ENCODE data around the gene PCNX2.

- TF ChIP-seq JUND (IDR thresholded peaks at IDR 0.05) = no peak
- TF ChIP-seq ELF1 (IDR thresholded peaks at IDR 0.05; ENCODE audit: borderline replicate concordance, low read depth) = no peak
- no peak for TF ChIP-seq SP1 (IDR thresholded peaks at IDR 0.05; ENCODE audit: low read depth)
- TF ChIP-seq CTCF (IDR thresholded peaks at IDR 0.05 in 2 of 3, conservative IDR thresholded peaks at IDR 0.05 in 1 of 3; ENCODE audit: borderline replicate concordance in 1 of 3, insufficient read depth in 1 of 3, low read depth in 2 of 3, low read length in 2 of 3) = no peak
- no peak for TF ChIP-seq ZBTB33 (IDR thresholded peaks at IDR 0.05; ENCODE audit: extremely low read depth, insufficient replicate concordance, low read length)
- TF ChIP-seq MAX (IDR thresholded peaks at IDR 0.05) = no peak
- no peak for TF ChIP-seq POLR2A (IDR thresholded peaks at IDR 0.05; ENCODE audit: borderline replicate concordance, extremely low read depth, insufficient read depth, insufficient read length)
- TF ChIP-seq TCF7L2 (IDR thresholded peaks at IDR 0.05; ENCODE audit: borderline replicate concordance, extremely low read depth, insufficient read depth, insufficient read length) = no peak
- no peak for TF ChIP-seq EZH2phosphoT487 (IDR thresholded peaks at IDR 0.05; ENCODE audit: borderline replicate concordance)
- TF ChIP-seq FOSL1 (IDR thresholded peaks at IDR 0.05; ENCODE audit: low read depth) = no peak
- no peak for TF ChIP-seq POLR2AphosphoS5 (IDR thresholded peaks at IDR 0.05; ENCODE audit: low read depth, low read length)
- TF ChIP-seq CBX3 (IDR thresholded peaks at IDR 0.05; ENCODE audit: low read depth) = no peak
- TF ChIP-seq RAD21 (IDR thresholded peaks at IDR 0.05; ENCODE audit: low read depth) = no peak
Observed at GRCh38 chr1:233005703-233006102, 289.8 kb downstream of the PCNX2 start.

All from HCT116 (cell line).